GM23248 (cell line): ENCODE measurements around the gene KRTAP10-3.

ENCODE experiments used
- EZH2 ChIP-seq: fragments of 200-600 bp; sonication (generic); IDR thresholded peaks from 2 replicates; pipeline ENCODE4 v1.6.1; 2018; ENCODE audit warnings: antibody characterized with exemption, mild to moderate bottlenecking; ENCODE audit not compliant: insufficient read depth, poor library complexity, severe bottlenecking
- EZH2phosphoT487 ChIP-seq: fragments of 200-600 bp; sonication (generic); IDR thresholded peaks from 2 replicates; pipeline ENCODE4 v1.6.1; 2018; ENCODE audit warnings: antibody characterized with exemption, moderate library complexity, mild to moderate bottlenecking, low read depth; ENCODE audit not compliant: insufficient read depth

DNA sequence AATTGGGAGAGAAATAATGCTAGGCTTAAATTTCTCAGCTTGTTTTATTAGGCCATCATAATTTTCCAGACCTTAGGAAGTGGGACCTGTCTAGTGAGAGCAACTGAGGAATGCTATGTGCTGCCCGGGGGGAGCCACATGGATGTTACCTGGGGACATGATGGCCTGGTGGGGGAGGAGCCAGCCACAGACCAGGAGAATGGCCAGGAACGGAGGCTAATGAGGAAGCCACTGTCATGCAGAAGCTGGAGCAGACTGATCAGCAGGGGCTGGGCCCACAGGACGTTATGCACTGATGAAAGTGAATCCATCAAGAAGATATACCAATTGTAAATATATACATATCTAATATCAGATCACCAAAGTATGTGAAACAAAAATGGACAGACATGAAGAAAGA is 14.0 kb downstream of the KRTAP10-3 start:
- TF ChIP-seq EZH2 = no peak
- TF ChIP-seq EZH2phosphoT487 = no peak
